Measurements from ENCODE around the gene ZCCHC7.

DNA sequence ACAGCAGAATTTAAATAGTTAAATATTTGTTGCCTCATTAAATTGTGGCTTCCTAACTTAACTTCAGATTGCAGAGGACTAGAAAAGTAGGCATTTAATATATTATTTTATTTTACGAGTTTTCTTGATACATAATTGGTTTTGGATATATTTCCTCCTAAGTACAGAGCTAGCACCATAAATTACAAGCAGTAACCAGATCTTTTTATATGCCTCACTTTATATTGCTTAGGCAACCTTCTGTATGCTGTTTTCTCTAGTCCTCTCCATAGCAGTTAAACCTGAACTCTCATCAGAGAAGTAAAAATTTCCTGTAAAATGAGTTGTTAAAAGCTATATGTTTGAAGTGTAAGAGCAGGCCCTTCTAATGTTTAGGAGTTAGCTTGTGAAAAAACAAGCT, 144.2 kb downstream of the ZCCHC7 start:
- TF ChIP-seq, protein P1, sequence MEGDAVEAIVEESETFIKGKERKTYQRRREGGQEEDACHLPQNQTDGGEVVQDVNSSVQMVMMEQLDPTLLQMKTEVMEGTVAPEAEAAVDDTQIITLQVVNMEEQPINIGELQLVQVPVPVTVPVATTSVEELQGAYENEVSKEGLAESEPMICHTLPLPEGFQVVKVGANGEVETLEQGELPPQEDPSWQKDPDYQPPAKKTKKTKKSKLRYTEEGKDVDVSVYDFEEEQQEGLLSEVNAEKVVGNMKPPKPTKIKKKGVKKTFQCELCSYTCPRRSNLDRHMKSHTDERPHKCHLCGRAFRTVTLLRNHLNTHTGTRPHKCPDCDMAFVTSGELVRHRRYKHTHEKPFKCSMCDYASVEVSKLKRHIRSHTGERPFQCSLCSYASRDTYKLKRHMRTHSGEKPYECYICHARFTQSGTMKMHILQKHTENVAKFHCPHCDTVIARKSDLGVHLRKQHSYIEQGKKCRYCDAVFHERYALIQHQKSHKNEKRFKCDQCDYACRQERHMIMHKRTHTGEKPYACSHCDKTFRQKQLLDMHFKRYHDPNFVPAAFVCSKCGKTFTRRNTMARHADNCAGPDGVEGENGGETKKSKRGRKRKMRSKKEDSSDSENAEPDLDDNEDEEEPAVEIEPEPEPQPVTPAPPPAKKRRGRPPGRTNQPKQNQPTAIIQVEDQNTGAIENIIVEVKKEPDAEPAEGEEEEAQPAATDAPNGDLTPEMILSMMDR (IDR thresholded peaks at IDR 0.05; ENCODE audit: control extremely low read depth in 1 of 3, insufficient read depth in 1 of 3, low read depth in 1 of 3, low read length in 3 of 3): no peak
- no peak for TF ChIP-seq EZH2 (IDR thresholded peaks at IDR 0.05; ENCODE audit: low read depth, low read length, severe bottlenecking)
- TF ChIP-seq POLR2A (IDR thresholded peaks at IDR 0.05; ENCODE audit: control extremely low read depth in 1 of 2, low read depth in 2 of 2, low read length in 2 of 2): no peak
- no peak for TF ChIP-seq CEBPB (IDR thresholded peaks at IDR 0.05; ENCODE audit: low read depth, low read length)
